Breast epithelium (tissue), 4 donors: ENCODE measurements around the gene CNP. TPM values are rescaled to one million over a fixed set of nuclear protein-coding genes. Genes with fewer than 3 reads are reported as not detected.

Experiments
- DNase-seq, 2 donors: peaks; one replicate each; pipeline ENCODE4 v3.0.0-alpha.2; 2019; ENCODE audit warnings: low spot score in 2 of 2
- H3K27ac ChIP-seq, 2 donors: fragments of 200-600 bp; sonication (generic) in 1 of 2; one replicate each; pipeline ENCODE4 v1.5.1; 2016 to 2019; ENCODE audit warnings: mild to moderate bottlenecking in 1 of 2
- H3K27me3 ChIP-seq, 2 donors: fragments of 200-600 bp; sonication (generic) in 1 of 2; one replicate each; pipeline versions ENCODE4 v1.5.1 to v1.6.0; 2017 to 2019; ENCODE audit warnings: control low read depth in 1 of 2, mild to moderate bottlenecking in 1 of 2
- H3K36me3 ChIP-seq: fragments of 200-600 bp; one replicate; pipeline ENCODE4 v1.5.1; 2019
- H3K4me1 ChIP-seq, 2 donors: fragments of 200-600 bp; sonication (generic); one replicate each; pipeline ENCODE4 v1.5.1; 2016 to 2019; ENCODE audit warnings: control low read depth in 1 of 2
- H3K4me3 ChIP-seq, 3 donors: fragments of 200-600 bp; sonication (generic); 1 replicate in 2 of 3; 2 replicates in 1 of 3; pipeline ENCODE4 v1.5.1; 2016 to 2019; ENCODE audit warnings: mild to moderate bottlenecking in 3 of 3, moderate library complexity in 2 of 3
- H3K9me3 ChIP-seq, 2 donors: fragments of 200-600 bp; sonication (generic) in 1 of 2; one replicate each; pipeline ENCODE4 v1.5.1; 2016 to 2019; ENCODE audit warnings: control low read depth in 1 of 2
- POLR2A ChIP-seq: fragments of 450-650 bp; IDR thresholded peaks from one replicate; pipeline ENCODE4 v1.6.1; 2016; ENCODE audit warnings: antibody characterized with exemption, mild to moderate bottlenecking, moderate library complexity
- POLR2AphosphoS5 ChIP-seq, 3 donors: sonication (generic); formaldehyde crosslinking; IDR thresholded peaks; one replicate each; pipeline ENCODE4 v1.6.1; 2017; ENCODE audit warnings: antibody characterized with exemption in 3 of 3
- intact Hi-C: fragments of 100-400 bp; cut with DNase I; formaldehyde crosslinking; loops from one replicate; pipeline ENCODE4 v1.15.1; 2023; ENCODE audit warnings: low total_unique reads
- total RNA-seq, 3 donors: library from RNA; depleted of rRNA; stranded (reverse); fragments of >200 nt; gene quantifications; one replicate each; pipeline ENCODE4 v1.1.0, GENCODE V29; 2016
- TF ChIP-seq, protein P1 (sequence below), 3 donors: fragments of 450-650 bp; IDR thresholded peaks; one replicate each; pipeline ENCODE4 v1.5.1; 2016 to 2017; ENCODE audit warnings: antibody characterized with exemption in 3 of 3, mild to moderate bottlenecking in 3 of 3, moderate library complexity in 3 of 3

Gene CNP
- total RNA-seq, 3 donors from 2014 or later, result 51.8 to 55.5 (median 53.7) TPM

DNA sequence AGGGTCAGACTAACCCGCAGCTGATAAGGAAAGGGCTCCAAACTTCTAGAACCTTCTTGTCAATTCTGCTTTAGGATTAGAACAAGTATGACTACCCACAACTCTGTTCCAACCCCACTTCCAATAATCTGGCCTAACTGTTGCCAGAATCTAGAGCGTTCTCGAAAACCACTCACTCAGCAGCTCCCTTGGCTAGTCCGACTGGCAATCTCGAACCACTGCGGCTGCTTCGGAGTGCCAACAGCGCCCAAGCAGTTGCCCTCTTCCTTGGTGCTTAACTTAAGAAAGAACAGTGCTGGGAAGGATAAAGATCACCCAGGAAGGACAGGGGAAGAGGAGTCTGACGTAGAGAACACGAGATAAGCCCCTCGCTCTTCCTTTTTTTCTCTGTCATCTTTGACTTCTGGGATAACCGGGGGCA lies 49.8 kb downstream of the CNP start:
- H3K9me3 ChIP-seq, result no peaks in the 10 kb centered on the region
- no peaks in the 10 kb centered on the region for H3K36me3 ChIP-seq
- peak overlapping the region; percentile 95 to 96 for H3K27ac ChIP-seq
- intact Hi-C loops, result no loop called here
- DNase-seq, result no peak
- no peaks in the 10 kb centered on the region for H3K27me3 ChIP-seq
- peaks cover 0 to 13% of the 10 kb centered on the region in 2 donors for H3K4me1 ChIP-seq
- H3K4me3 ChIP-seq, result peak overlapping the region; percentile 94 to 98 (median 95)
- no peak for TF ChIP-seq POLR2A
- TF ChIP-seq POLR2AphosphoS5 (IDR thresholded peaks at IDR 0.05), result no peak
- TF ChIP-seq, protein P1, sequence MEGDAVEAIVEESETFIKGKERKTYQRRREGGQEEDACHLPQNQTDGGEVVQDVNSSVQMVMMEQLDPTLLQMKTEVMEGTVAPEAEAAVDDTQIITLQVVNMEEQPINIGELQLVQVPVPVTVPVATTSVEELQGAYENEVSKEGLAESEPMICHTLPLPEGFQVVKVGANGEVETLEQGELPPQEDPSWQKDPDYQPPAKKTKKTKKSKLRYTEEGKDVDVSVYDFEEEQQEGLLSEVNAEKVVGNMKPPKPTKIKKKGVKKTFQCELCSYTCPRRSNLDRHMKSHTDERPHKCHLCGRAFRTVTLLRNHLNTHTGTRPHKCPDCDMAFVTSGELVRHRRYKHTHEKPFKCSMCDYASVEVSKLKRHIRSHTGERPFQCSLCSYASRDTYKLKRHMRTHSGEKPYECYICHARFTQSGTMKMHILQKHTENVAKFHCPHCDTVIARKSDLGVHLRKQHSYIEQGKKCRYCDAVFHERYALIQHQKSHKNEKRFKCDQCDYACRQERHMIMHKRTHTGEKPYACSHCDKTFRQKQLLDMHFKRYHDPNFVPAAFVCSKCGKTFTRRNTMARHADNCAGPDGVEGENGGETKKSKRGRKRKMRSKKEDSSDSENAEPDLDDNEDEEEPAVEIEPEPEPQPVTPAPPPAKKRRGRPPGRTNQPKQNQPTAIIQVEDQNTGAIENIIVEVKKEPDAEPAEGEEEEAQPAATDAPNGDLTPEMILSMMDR (IDR thresholded peaks at IDR 0.05), result no peak

DNA sequence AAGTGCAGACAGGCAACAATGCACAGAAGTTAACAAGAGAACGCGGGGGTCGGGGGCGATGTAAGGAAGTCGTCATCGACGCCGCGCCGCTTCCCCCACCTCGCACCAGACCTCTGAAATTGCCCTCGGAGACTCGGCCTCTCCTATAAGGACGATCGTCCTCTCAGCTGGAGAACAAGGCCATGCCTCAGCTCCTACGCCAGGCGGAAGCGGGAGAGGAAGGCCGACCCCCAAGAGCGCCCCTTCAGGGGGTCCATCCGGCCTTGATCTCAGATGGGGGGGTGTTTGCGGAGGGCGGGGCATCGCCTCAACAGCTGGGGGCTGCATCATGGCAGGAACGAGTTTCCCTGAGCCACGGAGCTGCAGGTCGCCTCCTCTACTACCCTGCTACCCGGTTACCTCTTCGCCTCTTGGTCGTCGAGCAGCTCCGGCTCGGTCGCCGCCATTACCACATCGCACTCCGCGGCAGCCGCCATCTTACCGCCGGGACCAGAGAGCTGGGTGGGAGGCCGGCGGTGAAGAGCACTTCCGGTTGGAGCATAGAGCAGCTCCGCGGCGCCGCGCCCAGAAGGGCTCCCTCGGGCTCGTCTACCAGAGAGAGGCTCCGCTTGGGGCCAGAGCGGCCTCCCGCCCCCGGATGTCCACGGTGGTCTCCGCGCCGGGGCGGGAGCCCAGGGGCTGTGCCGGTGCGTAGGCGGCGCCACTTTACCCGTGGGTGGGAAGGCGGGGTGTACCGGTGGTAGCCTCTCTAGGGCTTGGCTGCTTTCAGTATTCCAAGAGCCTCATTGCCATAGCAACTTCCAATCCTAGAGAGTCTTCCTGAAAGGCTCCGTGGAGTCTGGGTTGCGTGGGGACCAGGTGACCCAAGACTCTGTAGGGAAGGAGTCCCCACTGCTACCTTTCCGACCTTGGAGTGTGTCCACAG lies 50.6 kb downstream of the CNP start, which contains the start of gene DNAJC7:
DNAJC7 (minus strand) TSS at position 499 of the 925 bp plus-strand sequence; CDS start at position 476, 23 bp downstream.
- H3K36me3 ChIP-seq, result no peaks in the 10 kb centered on the region
- peak within 1 kb of the TSS; percentile 94 to 98 (median 95) for H3K4me3 ChIP-seq
- TF ChIP-seq, protein P1 (IDR thresholded peaks at IDR 0.05), result no peak
- TF ChIP-seq POLR2AphosphoS5 (IDR thresholded peaks at IDR 0.05) (peak; percentile 65 to 93 (median 80)), POLR2A (peak; percentile 49)
- peak; percentile 88 to 89 for DNase-seq
- no peaks in the 10 kb centered on the region for H3K27me3 ChIP-seq
- no peaks in the 10 kb centered on the region for H3K9me3 ChIP-seq
- intact Hi-C loops, result no loop called here
- peak within 1 kb of the TSS; percentile 95 to 96 for H3K27ac ChIP-seq
- H3K4me1 ChIP-seq, result peaks cover 0 to 13% of the 10 kb centered on the region in 2 donors

DNA sequence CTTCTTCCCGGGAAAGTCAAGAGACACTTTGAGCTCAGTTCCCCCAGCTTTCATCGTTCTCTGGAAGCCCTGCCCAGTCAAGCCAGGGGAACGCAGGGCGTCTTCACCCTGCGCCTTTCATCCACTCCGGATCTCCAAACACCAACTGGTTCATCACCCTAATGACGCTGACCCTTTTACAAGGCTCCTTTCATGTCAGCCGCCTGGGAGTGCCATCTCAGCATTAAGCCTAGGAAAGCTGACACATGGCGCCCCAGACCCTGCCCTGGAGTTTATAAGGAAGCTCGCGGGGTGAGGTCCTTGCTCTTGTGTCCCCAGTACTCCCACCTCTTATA lies 51.2 kb downstream of the CNP start:
- H3K4me3 ChIP-seq, result peak overlapping the region; percentile 94 to 98 (median 95)
- no peak for DNase-seq
- intact Hi-C loops, result no loop called here
- H3K27ac ChIP-seq, result peak overlapping the region; percentile 95 to 96
- TF ChIP-seq POLR2AphosphoS5 (IDR thresholded peaks at IDR 0.05) (no peak), POLR2A (no peak)
- TF ChIP-seq, protein P1 (IDR thresholded peaks at IDR 0.05), result no peak
- no peaks in the 10 kb centered on the region for H3K36me3 ChIP-seq
- H3K27me3 ChIP-seq, result no peaks in the 10 kb centered on the region
- H3K4me1 ChIP-seq, result peaks cover 0 to 13% of the 10 kb centered on the region in 2 donors
- no peaks in the 10 kb centered on the region for H3K9me3 ChIP-seq

DNA sequence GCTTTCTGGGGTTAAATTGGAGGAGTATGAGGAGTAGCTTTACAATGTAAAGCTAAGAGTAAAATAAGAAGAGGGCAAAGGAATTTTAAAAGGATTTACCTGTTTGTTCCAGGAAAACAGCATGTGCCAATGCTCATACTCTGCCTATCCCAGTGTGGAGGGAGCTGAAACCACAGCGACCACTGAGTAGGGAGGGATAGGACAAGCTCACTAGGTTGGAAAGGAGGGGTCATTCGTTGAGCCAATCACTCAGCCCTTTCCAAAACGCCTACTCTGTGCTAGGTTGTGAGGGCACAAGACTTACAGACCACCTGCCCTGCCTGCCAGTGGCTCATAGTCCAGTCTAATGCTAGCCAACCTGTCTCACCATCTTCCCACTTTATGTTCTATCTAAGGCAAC lies 51.7 kb downstream of the CNP start:
- Histone ChIP-seq H3K27me3 (no peaks in the 10 kb centered on the region), H3K27ac (peak overlapping the region; percentile 95 to 96), H3K4me3 (peak overlapping the region; percentile 94 to 98 (median 95)), H3K36me3 (no peaks in the 10 kb centered on the region), H3K4me1 (peaks cover 0 to 13% of the 10 kb centered on the region in 2 donors), H3K9me3 (no peaks in the 10 kb centered on the region)
- TF ChIP-seq POLR2A (no peak), POLR2AphosphoS5 (IDR thresholded peaks at IDR 0.05) (no peak)
- TF ChIP-seq, protein P1 (IDR thresholded peaks at IDR 0.05), result no peak
- no peak for DNase-seq
- intact Hi-C loops, result no loop called here

DNA sequence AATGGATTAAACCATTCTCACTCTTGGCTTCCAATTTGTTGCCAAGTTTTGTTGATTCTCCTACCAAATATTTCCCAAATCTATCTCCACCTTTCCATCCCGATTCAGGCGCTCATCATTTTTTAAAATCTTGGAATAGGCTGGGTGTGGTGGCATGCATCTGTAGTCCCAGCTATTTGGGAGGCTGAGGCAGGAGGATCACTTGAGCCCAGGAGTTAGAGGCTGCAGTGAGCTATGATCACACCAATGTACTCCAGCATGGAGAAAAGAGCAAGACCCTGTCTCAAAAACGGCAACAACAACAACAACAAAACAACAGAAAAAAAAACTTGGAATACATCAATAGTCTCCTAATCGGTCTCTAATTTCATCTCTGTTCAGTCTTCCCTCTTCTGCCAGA lies 52.4 kb downstream of the CNP start:
- intact Hi-C loops, result no loop called here
- Histone ChIP-seq H3K4me1 (peaks cover 0 to 13% of the 10 kb centered on the region in 2 donors), H3K36me3 (no peaks in the 10 kb centered on the region)

More for the DNA sequence above, 52.4 kb downstream of the CNP start:
- Histone ChIP-seq H3K27ac (no peak overlapping the region), H3K27me3 (no peaks in the 10 kb centered on the region), H3K9me3 (no peaks in the 10 kb centered on the region), H3K4me3 (no peak overlapping the region)
- no peak for DNase-seq
- TF ChIP-seq POLR2A (no peak), POLR2AphosphoS5 (IDR thresholded peaks at IDR 0.05) (no peak)
- TF ChIP-seq, protein P1 (IDR thresholded peaks at IDR 0.05), result no peak
